Peyer's patch (tissue), 4 donors: ENCODE data around the gene SRA1. TPM values are rescaled to one million over a fixed set of nuclear protein-coding genes. Genes with fewer than 3 reads are reported as not detected.
A peak's percentile ranks its signal among the peaks of the same experiment; 100 is the strongest.

ENCODE experiments used
- DNase-seq, 3 donors: peaks; one replicate each; pipeline ENCODE4 v3.0.0-alpha.2; 2017 to 2019
- H3K27ac ChIP-seq, 4 donors: fragments of 200-600 bp; sonication (generic); one replicate each; pipeline ENCODE4 v1.5.1; 2016 to 2019
- H3K27me3 ChIP-seq, 2 donors: fragments of 200-600 bp; sonication (generic); one replicate each; pipeline ENCODE4 v1.5.1; 2019
- H3K36me3 ChIP-seq, 3 donors: fragments of 200-600 bp; sonication (generic); one replicate each; pipeline ENCODE4 v1.5.1; 2016 to 2019
- H3K4me1 ChIP-seq, 4 donors: fragments of 200-600 bp; sonication (generic); one replicate each; pipeline ENCODE4 v1.5.1; 2016 to 2019
- H3K4me3 ChIP-seq, 4 donors: fragments of 200-600 bp; sonication (generic); 1 replicate in 3 of 4; 2 replicates in 1 of 4; pipeline ENCODE4 v1.5.1; 2016 to 2019; ENCODE audit warnings: mild to moderate bottlenecking in 1 of 4
- H3K9me3 ChIP-seq, 4 donors: fragments of 200-600 bp; sonication (generic); one replicate each; pipeline ENCODE4 v1.5.1; 2016 to 2019; ENCODE audit warnings: mild to moderate bottlenecking in 1 of 4
- CTCF ChIP-seq, 6 experiments: fragments of 450-650 bp in 4 of 6; fragments of 200-600 bp in 2 of 6; sonication (generic) in 1 of 6; IDR thresholded peaks; one replicate each; pipeline ENCODE4 v1.5.1; 2017 to 2019; ENCODE audit warnings: antibody characterized with exemption in 6 of 6, mild to moderate bottlenecking in 3 of 6, moderate library complexity in 1 of 6
- POLR2A ChIP-seq, 2 donors: fragments of 450-650 bp; IDR thresholded peaks; one replicate each; pipeline ENCODE4 v1.5.1; 2017; ENCODE audit warnings: antibody characterized with exemption in 2 of 2, mild to moderate bottlenecking in 2 of 2, moderate library complexity in 2 of 2
- total RNA-seq, 4 donors: library from RNA; depleted of rRNA; stranded (reverse); fragments of >200 nt; gene quantifications; one replicate each; pipeline ENCODE4 v1.1.0, GENCODE V29; 2016

Gene SRA1
- total RNA-seq, 4 donors from 2014 or later, result 19.8 to 38.6 (median 27.5) TPM

GRCh38 chr5:140569197-140569596 lies 11.9 kb upstream of the SRA1 start:
- H3K4me1 ChIP-seq, result peaks cover 0 to 41% (median 8%) of the 10 kb centered on the region in 4 donors
- no peak overlapping the region for H3K4me3 ChIP-seq
- no peaks in the 10 kb centered on the region for H3K27me3 ChIP-seq
- no peak for TF ChIP-seq CTCF (IDR thresholded peaks at IDR 0.05)
- TF ChIP-seq POLR2A (IDR thresholded peaks at IDR 0.05), result no peak
- H3K9me3 ChIP-seq, result no peaks in the 10 kb centered on the region
- peak in 1 of 3 donors; percentile 47 for DNase-seq
- peak overlapping the region; percentile 49 to 72 (median 66) for H3K27ac ChIP-seq
- H3K36me3 ChIP-seq, result peaks cover 0 to 20% (median 0%) of the 10 kb centered on the region in 3 donors

- peaks cover 0 to 43% (median 10%) of the 10 kb centered on the region in 4 donors for H3K4me1 ChIP-seq
- peaks cover 0 to 20% (median 0%) of the 10 kb centered on the region in 3 donors for H3K36me3 ChIP-seq
- no peaks in the 10 kb centered on the region for H3K9me3 ChIP-seq
- peak overlapping the region; percentile 49 to 72 (median 66) for H3K27ac ChIP-seq
- TF ChIP-seq POLR2A (IDR thresholded peaks at IDR 0.05) (no peak), CTCF (IDR thresholded peaks at IDR 0.05) (no peak)
- no peak overlapping the region for H3K4me3 ChIP-seq
- H3K27me3 ChIP-seq, result no peaks in the 10 kb centered on the region
- peak in 1 of 3 donors; percentile 39 for DNase-seq
These were observed 11.3 kb upstream of the SRA1 start for GRCh38 chr5:140568443-140569063.

DNA sequence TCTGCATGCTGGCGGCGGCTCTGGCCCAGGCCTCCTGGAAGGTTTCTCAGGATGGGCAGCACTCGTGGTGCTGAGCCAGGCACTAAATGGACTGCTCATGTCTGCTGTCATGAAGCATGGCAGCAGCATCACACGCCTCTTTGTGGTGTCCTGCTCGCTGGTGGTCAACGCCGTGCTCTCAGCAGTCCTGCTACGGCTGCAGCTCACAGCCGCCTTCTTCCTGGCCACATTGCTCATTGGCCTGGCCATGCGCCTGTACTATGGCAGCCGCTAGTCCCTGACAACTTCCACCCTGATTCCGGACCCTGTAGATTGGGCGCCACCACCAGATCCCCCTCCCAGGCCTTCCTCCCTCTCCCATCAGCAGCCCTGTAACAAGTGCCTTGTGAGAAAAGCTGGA lies 10.6 kb upstream of the SRA1 start:
- Histone ChIP-seq H3K27me3 (no peaks in the 10 kb centered on the region), H3K9me3 (no peaks in the 10 kb centered on the region), H3K36me3 (peaks cover 0 to 20% (median 0%) of the 10 kb centered on the region in 3 donors), H3K4me1 (peaks cover 0 to 50% (median 13%) of the 10 kb centered on the region in 4 donors), H3K4me3 (no peak overlapping the region), H3K27ac (no peak overlapping the region)
- TF ChIP-seq CTCF (IDR thresholded peaks at IDR 0.05) (no peak), POLR2A (IDR thresholded peaks at IDR 0.05) (no peak)
- peak in 2 of 3 donors; percentile 8 to 43 for DNase-seq

GRCh38 chr5:140567136-140567818 lies 10.0 kb upstream of the SRA1 start:
- peaks cover 0 to 20% (median 0%) of the 10 kb centered on the region in 3 donors for H3K36me3 ChIP-seq
- no peak overlapping the region for H3K4me3 ChIP-seq
- DNase-seq, result peak in 2 of 3 donors; percentile 13 to 45
- H3K4me1 ChIP-seq, result peaks cover 0 to 50% (median 13%) of the 10 kb centered on the region in 4 donors
- no peaks in the 10 kb centered on the region for H3K9me3 ChIP-seq
- TF ChIP-seq POLR2A (IDR thresholded peaks at IDR 0.05), result no peak
- no peak for TF ChIP-seq CTCF (IDR thresholded peaks at IDR 0.05)
- H3K27me3 ChIP-seq, result no peaks in the 10 kb centered on the region
- H3K27ac ChIP-seq, result no peak overlapping the region

DNA sequence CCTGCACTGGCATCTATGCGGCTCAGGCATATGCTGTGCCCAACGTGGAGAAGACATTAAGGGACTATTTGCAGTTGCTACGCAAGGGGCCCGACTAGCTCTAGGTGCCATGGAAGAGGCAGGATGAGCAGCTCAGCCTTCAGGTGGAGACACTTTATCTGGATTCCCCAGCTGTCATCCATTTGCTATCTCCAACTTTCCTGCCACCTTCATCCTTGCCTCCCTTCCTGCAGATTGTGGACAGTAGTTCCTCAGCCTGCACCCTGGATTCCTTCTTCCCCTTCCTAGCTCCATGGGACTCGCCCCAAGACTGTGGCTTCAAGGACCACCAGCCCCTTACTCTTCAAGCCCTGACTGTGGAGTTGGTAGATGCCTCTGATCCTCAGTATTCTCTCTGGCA lies 9.4 kb upstream of the SRA1 start:
- H3K36me3 ChIP-seq, result peaks cover 0 to 21% (median 0%) of the 10 kb centered on the region in 3 donors
- H3K9me3 ChIP-seq, result no peaks in the 10 kb centered on the region
- peak in 1 of 3 donors; percentile 43 for DNase-seq
- TF ChIP-seq POLR2A (IDR thresholded peaks at IDR 0.05) (no peak), CTCF (IDR thresholded peaks at IDR 0.05) (no peak)
- H3K4me1 ChIP-seq, result peaks cover 0 to 50% (median 13%) of the 10 kb centered on the region in 4 donors
- no peaks in the 10 kb centered on the region for H3K27me3 ChIP-seq
- peak overlapping the region in 1 of 4 donors; percentile 4 for H3K27ac ChIP-seq
- H3K4me3 ChIP-seq, result no peak overlapping the region
